Measurements from ENCODE around the gene HMGN2.
"Not testable (repeated sequence)": the region's sequence is repeated elsewhere in the genome, so short reads cannot be mapped to it uniquely, and the experiment has no call there.

Gene HMGN2

GRCh38 chr1:26477446-26478152 is 5.4 kb downstream of the HMGN2 start:
- DNase-seq = no peak

- DNase-seq = no peak
Measured at GRCh38 chr1:26478159-26478558, 5.9 kb downstream of the HMGN2 start.

GRCh38 chr1:26478988-26479387 is 6.7 kb downstream of the HMGN2 start:
- DNase-seq = no peak

- no peak for DNase-seq
Measured at GRCh38 chr1:26482921-26483320, 10.7 kb downstream of the HMGN2 start.

- DNase-seq = no peak
Measured at GRCh38 chr1:26483980-26484379, 11.7 kb downstream of the HMGN2 start.

GRCh38 chr1:26490155-26490554 is 17.9 kb downstream of the HMGN2 start:
- no peak for DNase-seq

- DNase-seq = no peak
Measured at GRCh38 chr1:26493267-26493666, 21.0 kb downstream of the HMGN2 start.

GRCh38 chr1:26493938-26494337 is 21.7 kb downstream of the HMGN2 start:
- no peak for DNase-seq

- DNase-seq = no peak
Measured at GRCh38 chr1:26496861-26497260, 24.6 kb downstream of the HMGN2 start.

- no peak for DNase-seq
Measured at GRCh38 chr1:26498894-26499293, 26.7 kb downstream of the HMGN2 start.

GRCh38 chr1:26500488-26501175 is 28.4 kb downstream of the HMGN2 start:
- peak; percentile 85 for DNase-seq

GRCh38 chr1:26510711-26511110 is 38.5 kb downstream of the HMGN2 start:
- DNase-seq = not testable (repeated sequence)

GRCh38 chr1:26515836-26516235 is 43.6 kb downstream of the HMGN2 start:
- DNase-seq = not testable (repeated sequence)

- DNase-seq = no peak
Measured at GRCh38 chr1:26516987-26517765, 44.9 kb downstream of the HMGN2 start.

GRCh38 chr1:26517766-26518049 is 45.5 kb downstream of the HMGN2 start:
- no peak for DNase-seq

GRCh38 chr1:26518355-26518754 is 46.1 kb downstream of the HMGN2 start:
- DNase-seq = no peak

- no peak for DNase-seq
Measured at GRCh38 chr1:26520339-26520738, 48.1 kb downstream of the HMGN2 start.

- no peak for DNase-seq
Measured at GRCh38 chr1:26521669-26522030, 49.4 kb downstream of the HMGN2 start.

GRCh38 chr1:26522073-26522472 is 49.8 kb downstream of the HMGN2 start:
- no peak for DNase-seq

GRCh38 chr1:26524181-26524580 is 51.9 kb downstream of the HMGN2 start:
- no peak for DNase-seq

Data from NCI-H1092 treated with DMSO at 0.1 percent for 48 hours (cell line).